ENCODE measurements around the gene YPEL2. TPM values are rescaled to one million over a fixed set of nuclear protein-coding genes. Genes with fewer than 3 reads are reported as not detected.

Gene YPEL2
- total RNA-seq, 1 donor from 2014 or later = 16.7 TPM

- peaks cover 45% of the 10 kb centered on the region for H3K4me1 ChIP-seq
- H3K9me3 ChIP-seq = no peaks in the 10 kb centered on the region
- DNase-seq (ENCODE audit: extremely low spot score in 2 of 2) = no peak
- no peak overlapping the region for H3K27ac ChIP-seq
- H3K4me3 ChIP-seq = no peak overlapping the region
- intact Hi-C loops (cut with DNase I) = no loop called here
- no peak for TF ChIP-seq CTCF (IDR thresholded peaks at IDR 0.05)
- no peak for TF ChIP-seq POLR2A (IDR thresholded peaks at IDR 0.05)
- no peak for TF ChIP-seq POLR2AphosphoS5 (IDR thresholded peaks at IDR 0.05; ENCODE audit: insufficient read depth in 1 of 2, low read depth in 1 of 2)
- H3K36me3 ChIP-seq = peaks cover 0 to 5% of the 10 kb centered on the region in 2 donors
- H3K27me3 ChIP-seq = no peaks in the 10 kb centered on the region
Observed at GRCh38 chr17:59356543-59357218, 25.2 kb downstream of the YPEL2 start.

DNA sequence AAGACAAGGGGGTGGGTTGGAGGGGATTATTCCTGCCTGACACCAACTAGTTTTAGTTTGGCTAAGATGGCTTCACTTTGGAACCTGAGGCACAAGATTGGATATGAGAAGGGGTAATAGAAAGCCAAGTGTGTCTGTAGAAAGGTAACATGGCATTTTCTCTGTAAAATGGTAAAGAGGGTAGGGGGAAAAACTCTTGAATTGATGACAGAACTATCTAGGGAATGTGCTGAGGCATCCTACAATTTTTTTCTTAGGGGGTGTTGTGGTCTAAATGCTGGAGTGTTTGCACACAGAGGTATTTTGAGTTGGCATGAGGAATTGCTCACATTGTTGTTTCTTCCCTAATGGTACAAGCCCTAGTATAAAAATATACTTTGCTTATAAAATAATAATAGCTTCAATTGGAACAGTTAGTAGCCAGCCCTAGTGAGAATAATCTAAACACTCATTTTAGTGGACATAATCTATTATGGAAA, 25.8 kb downstream of the YPEL2 start:
- peaks cover 50% of the 10 kb centered on the region for H3K4me1 ChIP-seq
- H3K27ac ChIP-seq = peak overlapping the region; percentile 37
- H3K36me3 ChIP-seq = peaks cover 0 to 5% of the 10 kb centered on the region in 2 donors
- no peaks in the 10 kb centered on the region for H3K9me3 ChIP-seq
- no peak for DNase-seq (ENCODE audit: extremely low spot score in 2 of 2)
- H3K4me3 ChIP-seq = no peak overlapping the region
- no peaks in the 10 kb centered on the region for H3K27me3 ChIP-seq
- TF ChIP-seq POLR2A (IDR thresholded peaks at IDR 0.05) (no peak), POLR2AphosphoS5 (IDR thresholded peaks at IDR 0.05; ENCODE audit: insufficient read depth in 1 of 2, low read depth in 1 of 2) (no peak), CTCF (IDR thresholded peaks at IDR 0.05) (no peak)
- intact Hi-C loops (cut with DNase I) = no loop called here

GRCh38 chr17:59357929-59358328, 26.5 kb downstream of the YPEL2 start:
- no peak for DNase-seq (ENCODE audit: extremely low spot score in 2 of 2)
- H3K36me3 ChIP-seq = peaks cover 0 to 5% of the 10 kb centered on the region in 2 donors
- intact Hi-C loops (cut with DNase I) = no loop called here
- no peak for TF ChIP-seq POLR2A (IDR thresholded peaks at IDR 0.05)
- no peak for TF ChIP-seq POLR2AphosphoS5 (IDR thresholded peaks at IDR 0.05; ENCODE audit: insufficient read depth in 1 of 2, low read depth in 1 of 2)
- H3K27me3 ChIP-seq = no peaks in the 10 kb centered on the region
- H3K4me3 ChIP-seq = no peak overlapping the region
- H3K9me3 ChIP-seq = no peaks in the 10 kb centered on the region
- peaks cover 56% of the 10 kb centered on the region for H3K4me1 ChIP-seq
- H3K27ac ChIP-seq = peak overlapping the region; percentile 37

DNA sequence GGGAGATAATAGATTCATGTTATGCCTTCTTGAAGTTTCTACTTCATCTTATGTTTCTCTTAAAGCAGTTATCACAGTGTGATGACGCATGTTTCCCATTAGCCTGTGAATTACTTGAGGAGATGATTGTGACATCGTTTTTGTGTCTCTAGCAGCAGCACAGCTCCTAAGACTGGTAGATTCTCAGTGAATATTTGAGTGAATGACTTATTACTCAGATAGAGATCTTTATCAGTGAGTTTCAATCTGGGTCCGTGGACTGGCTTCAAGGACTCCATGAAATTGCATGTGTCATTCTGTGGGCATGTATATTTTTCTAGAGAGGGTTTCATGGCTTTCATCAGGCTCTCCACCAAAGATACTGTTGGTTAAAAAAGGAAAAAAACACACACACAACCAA, 29.9 kb downstream of the YPEL2 start:
- DNase-seq (ENCODE audit: extremely low spot score in 2 of 2) = no peak
- peaks cover 0 to 4% of the 10 kb centered on the region in 2 donors for H3K36me3 ChIP-seq
- no peaks in the 10 kb centered on the region for H3K9me3 ChIP-seq
- intact Hi-C loops (cut with DNase I) = no loop called here
- peaks cover 67% of the 10 kb centered on the region for H3K4me1 ChIP-seq
- no peak overlapping the region for H3K4me3 ChIP-seq
- H3K27me3 ChIP-seq = no peaks in the 10 kb centered on the region
- peak overlapping the region; percentile 78 for H3K27ac ChIP-seq
- TF ChIP-seq CTCF (IDR thresholded peaks at IDR 0.05) = no peak
- TF ChIP-seq POLR2A (IDR thresholded peaks at IDR 0.05) = no peak
- no peak for TF ChIP-seq POLR2AphosphoS5 (IDR thresholded peaks at IDR 0.05; ENCODE audit: insufficient read depth in 1 of 2, low read depth in 1 of 2)

DNA sequence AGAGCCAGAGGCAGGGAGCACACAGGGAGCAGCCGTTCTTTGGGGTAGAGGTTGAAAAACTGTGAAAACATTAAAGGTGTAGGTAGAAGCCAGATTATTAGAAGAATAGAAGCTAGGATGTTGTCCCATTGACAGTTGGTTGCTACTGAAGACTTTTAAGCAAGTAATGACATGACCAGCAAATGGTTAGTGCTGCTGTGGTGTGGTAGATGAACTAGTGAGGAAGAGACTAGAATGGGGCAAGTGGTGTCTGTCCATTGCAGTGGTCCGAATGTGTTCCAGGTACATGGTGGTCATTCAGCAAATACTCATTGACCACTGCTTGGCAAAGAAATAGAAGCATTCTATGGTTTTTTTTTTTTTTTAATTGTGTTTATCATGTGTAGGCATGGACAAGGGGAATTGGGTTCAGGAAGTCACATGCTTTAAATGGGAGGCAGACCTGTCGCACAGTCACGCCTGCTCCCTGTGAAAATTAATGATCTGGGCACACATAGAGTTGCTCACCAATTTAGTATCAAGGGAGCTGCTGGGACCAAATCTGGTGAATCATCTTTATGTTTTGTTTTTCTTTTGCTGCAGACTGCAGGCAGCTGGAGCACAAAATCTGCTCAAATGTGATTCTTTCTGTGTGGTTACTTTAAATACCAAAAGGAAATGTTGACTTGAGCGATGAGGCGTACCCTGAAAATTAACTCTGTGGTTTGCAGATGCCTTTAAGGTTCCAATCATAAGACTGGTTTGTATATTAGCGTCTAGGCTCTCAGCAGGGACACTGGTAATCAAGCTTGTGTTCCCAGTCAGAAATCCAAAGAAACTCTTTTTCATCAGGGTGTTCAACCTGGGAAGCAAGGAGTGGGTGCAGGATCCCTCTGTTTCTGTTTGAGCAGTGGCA, 30.7 kb downstream of the YPEL2 start:
- intact Hi-C loops (cut with DNase I) = no loop called here
- H3K27ac ChIP-seq = peak overlapping the region; percentile 78
- no peak for DNase-seq (ENCODE audit: extremely low spot score in 2 of 2)
- peak in 1 of 2 donors; percentile 9 for TF ChIP-seq POLR2AphosphoS5 (IDR thresholded peaks at IDR 0.05; ENCODE audit: insufficient read depth in 1 of 2, low read depth in 1 of 2)
- TF ChIP-seq CTCF (IDR thresholded peaks at IDR 0.05) = no peak
- peaks cover 75% of the 10 kb centered on the region for H3K4me1 ChIP-seq
- H3K4me3 ChIP-seq = no peak overlapping the region
- no peaks in the 10 kb centered on the region for H3K36me3 ChIP-seq
- no peaks in the 10 kb centered on the region for H3K9me3 ChIP-seq
- no peaks in the 10 kb centered on the region for H3K27me3 ChIP-seq
